Subcutaneous adipose tissue (tissue), 4 donors: ENCODE data around the gene TMC7. TPM values are rescaled to one million over a fixed set of nuclear protein-coding genes. Genes with fewer than 3 reads are reported as not detected.

ENCODE experiments used
- CTCF ChIP-seq: fragments of 450-650 bp; IDR thresholded peaks from one replicate; pipeline ENCODE4 v1.5.1; 2016; ENCODE audit warnings: low read depth, mild to moderate bottlenecking, control low read depth, antibody characterized with exemption, moderate library complexity
- total RNA-seq, 4 donors: library from RNA; depleted of rRNA; stranded (reverse); fragments of >200 nt; gene quantifications; one replicate each; pipeline ENCODE4 v1.1.0, GENCODE V29; 2016

Gene TMC7
- total RNA-seq, 4 donors from 2014 or later = 0.44 to 4.3 (median 2.0) TPM

- TF ChIP-seq CTCF = no peak
These were observed 109.1 kb downstream of the TMC7 start for GRCh38 chr16:19092653-19093410.

- no peak for TF ChIP-seq CTCF
These were observed 110.2 kb downstream of the TMC7 start for GRCh38 chr16:19093631-19094541.

- TF ChIP-seq CTCF = no peak
These were observed 111.0 kb downstream of the TMC7 start for GRCh38 chr16:19094542-19095365.

GRCh38 chr16:19095654-19096053, 111.9 kb downstream of the TMC7 start:
- no peak for TF ChIP-seq CTCF

- no peak for TF ChIP-seq CTCF
These were observed 114.4 kb downstream of the TMC7 start for GRCh38 chr16:19098173-19098572.

GRCh38 chr16:19102187-19102872, 118.6 kb downstream of the TMC7 start:
- TF ChIP-seq CTCF = no peak
